Thyroid gland (tissue), 4 donors: Measurements from ENCODE around the gene LPCAT2. TPM values are rescaled to one million over a fixed set of nuclear protein-coding genes. Genes with fewer than 3 reads are reported as not detected.

Experiments
- DNase-seq, 2 donors: peaks; one replicate each; pipeline ENCODE4 v3.0.0-alpha.2; 2019
- H3K27ac ChIP-seq, 3 donors: fragments of 200-600 bp; sonication (generic); 1 replicate in 2 of 3; 2 replicates in 1 of 3; pipeline ENCODE4 v1.5.1; 2016 to 2019; ENCODE audit warnings: mild to moderate bottlenecking in 1 of 3, moderate library complexity in 1 of 3
- H3K27me3 ChIP-seq: fragments of 200-600 bp; sonication (generic); one replicate; pipeline ENCODE4 v1.5.1; 2019
- H3K36me3 ChIP-seq, 2 donors: fragments of 200-600 bp; sonication (generic); one replicate each; pipeline ENCODE4 v1.5.1; 2016 to 2019
- H3K4me1 ChIP-seq, 2 donors: fragments of 200-600 bp; sonication (generic); one replicate each; pipeline ENCODE4 v1.5.1; 2017 to 2019
- H3K4me3 ChIP-seq, 3 donors: fragments of 200-600 bp; sonication (generic); replicated peaks in 1 of 3; 1 replicate in 2 of 3; 2 replicates in 1 of 3; pipeline ENCODE4 v1.5.1; 2016; ENCODE audit warnings: mild to moderate bottlenecking in 1 of 3
- H3K9me3 ChIP-seq: fragments of 200-600 bp; sonication (generic); one replicate; pipeline ENCODE4 v1.5.1; 2017
- CTCF ChIP-seq, 6 experiments: fragments of 200-600 bp in 3 of 6; fragments of 450-650 bp in 3 of 6; sonication (generic) in 3 of 6; IDR thresholded peaks; one replicate each; pipeline ENCODE4 v1.5.1; 2016 to 2019; ENCODE audit warnings: antibody characterized with exemption in 6 of 6, mild to moderate bottlenecking in 2 of 6, inconsistent platforms in 1 of 6, moderate library complexity in 1 of 6
- POLR2A ChIP-seq, 2 donors: fragments of 450-650 bp; IDR thresholded peaks; one replicate each; pipeline ENCODE4 v1.6.1; 2017; ENCODE audit warnings: antibody characterized with exemption in 2 of 2, mild to moderate bottlenecking in 2 of 2, moderate library complexity in 1 of 2
- WGBS, 2 donors: methylation state at CpG; one replicate each; pipeline ENCODE4 v1.1.5; 2017; 5-methylcytosine and 5-hydroxymethylcytosine counted together
- intact Hi-C: fragments of 100-400 bp; cut with DNase I; formaldehyde crosslinking; loops from one replicate; pipeline ENCODE4 v1.15.1; 2023
- total RNA-seq, 4 donors: library from RNA; depleted of rRNA; stranded (reverse); fragments of >200 nt; gene quantifications; one replicate each; pipeline ENCODE4 v1.2.3, GENCODE V29; 2016

Gene LPCAT2
- total RNA-seq, 4 donors from 2014 or later, result 115 to 274 (median 214) TPM

- intact Hi-C loops, result loop anchor here (5.0 kb wide), 1 partner anchor 73 kb away; no protein-coding TSS in a partner anchor
- 95 to 100% methylated on average over 1 of the region's 1 CpG for WGBS, 2 donors
- DNase-seq, result no peak
- TF ChIP-seq POLR2A (IDR thresholded peaks at IDR 0.05), result no peak
- TF ChIP-seq CTCF (IDR thresholded peaks at IDR 0.05), result no peak
- no peaks in the 10 kb centered on the region for H3K36me3 ChIP-seq
- no peaks in the 10 kb centered on the region for H3K9me3 ChIP-seq
- no peak overlapping the region for H3K27ac ChIP-seq
- H3K27me3 ChIP-seq, result no peaks in the 10 kb centered on the region
- no peak overlapping the region for H3K4me3 ChIP-seq
- H3K4me1 ChIP-seq, result peaks cover 8 to 15% of the 10 kb centered on the region in 2 donors
These were observed 31.3 kb downstream of the LPCAT2 start for GRCh38 chr16:55540221-55540620.

GRCh38 chr16:55542459-55543082 is 33.7 kb downstream of the LPCAT2 start:
- WGBS, 2 donors, result 95 to 100% methylated on average over 1 of the region's 1 CpG
- DNase-seq, result no peak
- intact Hi-C loops, result loop anchor here (5.0 kb wide), 1 partner anchor 75 kb away; no protein-coding TSS in a partner anchor
- no peaks in the 10 kb centered on the region for H3K36me3 ChIP-seq
- H3K4me3 ChIP-seq, result no peak overlapping the region
- TF ChIP-seq CTCF (IDR thresholded peaks at IDR 0.05) (no peak), POLR2A (IDR thresholded peaks at IDR 0.05) (no peak)
- H3K27ac ChIP-seq, result no peak overlapping the region
- no peaks in the 10 kb centered on the region for H3K9me3 ChIP-seq
- no peaks in the 10 kb centered on the region for H3K27me3 ChIP-seq
- no peaks in the 10 kb centered on the region for H3K4me1 ChIP-seq

GRCh38 chr16:55543472-55543871 is 34.6 kb downstream of the LPCAT2 start:
- Histone ChIP-seq H3K4me3 (no peak overlapping the region), H3K4me1 (no peaks in the 10 kb centered on the region), H3K27ac (no peak overlapping the region), H3K27me3 (no peaks in the 10 kb centered on the region), H3K36me3 (no peaks in the 10 kb centered on the region), H3K9me3 (no peaks in the 10 kb centered on the region)
- intact Hi-C loops, result loop anchor here (5.0 kb wide), 1 partner anchor 76 kb away; no protein-coding TSS in a partner anchor
- 17 to 31% methylated on average over 2 of the region's 2 CpGs for WGBS, 2 donors
- no peak for DNase-seq
- TF ChIP-seq CTCF (IDR thresholded peaks at IDR 0.05) (peak in 5 of 6 experiments; percentile 16 to 59 (median 45)), POLR2A (IDR thresholded peaks at IDR 0.05) (no peak)

- H3K9me3 ChIP-seq, result no peaks in the 10 kb centered on the region
- no peaks in the 10 kb centered on the region for H3K27me3 ChIP-seq
- peaks cover 12% of the 10 kb centered on the region in 2 donors for H3K4me1 ChIP-seq
- DNase-seq, result no peak
- H3K27ac ChIP-seq, result no peak overlapping the region
- no peak overlapping the region for H3K4me3 ChIP-seq
- intact Hi-C loops, result no loop called here
- peaks cover 0 to 12% of the 10 kb centered on the region in 2 donors for H3K36me3 ChIP-seq
- no peak for TF ChIP-seq CTCF (IDR thresholded peaks at IDR 0.05)
- no peak for TF ChIP-seq POLR2A (IDR thresholded peaks at IDR 0.05)
These were observed 43.7 kb downstream of the LPCAT2 start for GRCh38 chr16:55552621-55553020.

GRCh38 chr16:55555436-55555835 is 46.6 kb downstream of the LPCAT2 start:
- no peak overlapping the region for H3K4me3 ChIP-seq
- peaks cover 0 to 5% of the 10 kb centered on the region in 2 donors for H3K36me3 ChIP-seq
- intact Hi-C loops, result no loop called here
- 69 to 93% methylated on average over 2 of the region's 2 CpGs for WGBS, 2 donors
- H3K27ac ChIP-seq, result peak overlapping the region in 1 of 3 donors; percentile 30
- H3K9me3 ChIP-seq, result no peaks in the 10 kb centered on the region
- H3K4me1 ChIP-seq, result peaks cover 32 to 40% of the 10 kb centered on the region in 2 donors
- TF ChIP-seq CTCF (IDR thresholded peaks at IDR 0.05) (no peak), POLR2A (IDR thresholded peaks at IDR 0.05) (no peak)
- H3K27me3 ChIP-seq, result no peaks in the 10 kb centered on the region
- no peak for DNase-seq
